GM18868 (cell line): ENCODE data around the gene C3orf70.

Experiments
- ATAC-seq: cut with Tn5 transposase; IDR thresholded peaks from one replicate; pipeline ENCODE4 v1.9.1; 2021; ENCODE audit warnings: mild to moderate bottlenecking, moderate library complexity; ENCODE audit not compliant: unreplicated experiment

C3orf70 gene

GRCh38 chr3:185152410-185153170 is at the start of gene C3orf70:
Gene C3orf70, minus strand, starts transcription at chr3:185153060. Its CDS starts 237 bp downstream, at chr3:185152823.
- ATAC-seq: peak; percentile 46

GRCh38 chr3:185200639-185201038 is 47.8 kb upstream of the C3orf70 start:
- ATAC-seq: no peak

- no peak for ATAC-seq
These were observed 46.8 kb upstream of the C3orf70 start for GRCh38 chr3:185199671-185200070.

GRCh38 chr3:185199206-185199605 is 46.3 kb upstream of the C3orf70 start:
- ATAC-seq: no peak

GRCh38 chr3:185197068-185197467 is 44.2 kb upstream of the C3orf70 start:
- ATAC-seq: no peak

GRCh38 chr3:185195652-185196051 is 42.8 kb upstream of the C3orf70 start:
- no peak for ATAC-seq

GRCh38 chr3:185188816-185189215 is 36.0 kb upstream of the C3orf70 start:
- no peak for ATAC-seq

GRCh38 chr3:185187391-185187790 is 34.5 kb upstream of the C3orf70 start:
- no peak for ATAC-seq

- no peak for ATAC-seq
These were observed 24.0 kb upstream of the C3orf70 start for GRCh38 chr3:185176750-185177359.

- ATAC-seq: no peak
These were observed 22.6 kb upstream of the C3orf70 start for GRCh38 chr3:185175370-185175987.

GRCh38 chr3:185172086-185173049 is 19.5 kb upstream of the C3orf70 start:
- no peak for ATAC-seq

- ATAC-seq: no peak
These were observed 11.8 kb upstream of the C3orf70 start for GRCh38 chr3:185164428-185165217.

GRCh38 chr3:185162634-185163033 is 9.8 kb upstream of the C3orf70 start:
- ATAC-seq: no peak

GRCh38 chr3:185161761-185162160 is 8.9 kb upstream of the C3orf70 start:
- no peak for ATAC-seq

GRCh38 chr3:185157347-185157746 is 4.5 kb upstream of the C3orf70 start:
- ATAC-seq: no peak

- ATAC-seq: no peak
These were observed 2.8 kb upstream of the C3orf70 start for GRCh38 chr3:185155678-185156077.

GRCh38 chr3:185153861-185154629 is 1.2 kb upstream of the C3orf70 start:
- no peak for ATAC-seq

GRCh38 chr3:185153171-185153771 is 411 bp upstream of the C3orf70 start:
- no peak for ATAC-seq

GRCh38 chr3:185151964-185152409 is 873 bp downstream of the C3orf70 start:
- ATAC-seq: no peak
